Kidney (tissue), 14 donors: ENCODE measurements around the gene PPP2R2C. TPM values are rescaled to one million over a fixed set of nuclear protein-coding genes. Genes with fewer than 3 reads are reported as not detected.

ENCODE experiments used
- DNase-seq, 5 donors: peaks; one replicate each; pipeline ENCODE4 v3.0.0-alpha.2; 2013 to 2020
- FAIRE-seq: peaks from 2 replicates; lab custom pipeline; 2012; peaks lifted over from hg19 to GRCh38; lab: Jason Lieb, UNC
- H3K27ac ChIP-seq, 2 donors: one replicate each; pipeline ENCODE4 v1.7.0; 2013; ENCODE audit warnings: low read depth in 2 of 2, low read length in 2 of 2, inconsistent platforms in 1 of 2
- H3K27me3 ChIP-seq: one replicate; pipeline ENCODE4 v1.7.1; 2013; ENCODE audit warnings: low read length, inconsistent platforms; ENCODE audit not compliant: control insufficient read depth, insufficient read depth
- H3K36me3 ChIP-seq, 3 donors: one replicate each; pipeline versions ENCODE4 v1.7.0 to v1.7.1; 2013; ENCODE audit warnings: low read length in 3 of 3, control low read depth in 1 of 3, inconsistent platforms in 1 of 3; ENCODE audit not compliant: insufficient read depth in 3 of 3, control insufficient read depth in 2 of 3
- H3K4me1 ChIP-seq, 3 donors: one replicate each; pipeline versions ENCODE4 v1.7.0 to v1.7.1; 2013; ENCODE audit warnings: low read length in 3 of 3, inconsistent platforms in 1 of 3, low read depth in 1 of 3; ENCODE audit not compliant: control insufficient read depth in 2 of 3, insufficient read depth in 2 of 3
- H3K4me3 ChIP-seq, 3 donors: one replicate each; pipeline versions ENCODE4 v1.7.0 to v1.8.1; 2013; ENCODE audit warnings: low read length in 3 of 3, control low read depth in 1 of 3, inconsistent platforms in 1 of 3
- H3K9ac ChIP-seq, 3 donors: one replicate each; pipeline versions ENCODE4 v1.7.0 to v1.7.1; 2013; ENCODE audit warnings: low read length in 3 of 3, control low read depth in 1 of 3, inconsistent platforms in 1 of 3
- H3K9me3 ChIP-seq, 3 donors: one replicate each; pipeline versions ENCODE4 v1.7.0 to v1.7.1; 2013; ENCODE audit warnings: low read length in 3 of 3, control low read depth in 1 of 3, inconsistent platforms in 1 of 3; ENCODE audit not compliant: control insufficient read depth in 2 of 3, insufficient read depth in 1 of 3
- CTCF ChIP-seq: IDR thresholded peaks from 3 replicates; pipeline ENCODE4 v1.5.1; 2012; ENCODE audit warnings: mild to moderate bottlenecking, moderate library complexity, borderline replicate concordance; ENCODE audit not compliant: insufficient read depth; ENCODE audit errors: extremely low read depth
- intact Hi-C: fragments of 100-400 bp; cut with DNase I; formaldehyde crosslinking; loops from one replicate; pipeline ENCODE4 v1.11.1; 2022
- polyA plus RNA-seq: library from polyadenylated mRNA; stranded (reverse); fragments of 350-450 nt; fragmentation: Illumina TruSeq; extraction: RNeasy Lipid Tissue Mini Kit (QIAGEN cat#74804); gene quantifications from one replicate; pipeline ENCODE4 v1.2.3, GENCODE V29; 2014; ENCODE audit warnings: low read depth, low replicate concordance; ENCODE audit not compliant: insufficient read depth
- total RNA-seq: library from RNA; stranded (reverse); fragmentation: NEBNext Ultra II Directional; extraction: Animal tissue kit (Norgen Biotek cat#: 25700); gene quantifications from one replicate; pipeline ENCODE4 v1.2.1, GENCODE V29; 2021
- donor health status: control.
- donor health status: control.
- donor health status: control.
- donor health status: control.
- donor health status: control.
- donor health status: DM: yes; HTN: yes; CAD: no.
- donor health status: Normal renal cell carcinoma (clear cell type).

PPP2R2C gene
- total and polyA plus RNA-seq, 2 donors from 2014 or later: 0.39 to 0.82 TPM

- intact Hi-C loops: no loop called here
- H3K36me3 ChIP-seq: no peaks in the 10 kb centered on the region
- H3K4me1 ChIP-seq: no peaks in the 10 kb centered on the region
- no peak for FAIRE-seq
- H3K4me3 ChIP-seq: no peak overlapping the region
- H3K27me3 ChIP-seq: no peaks in the 10 kb centered on the region
- no peak overlapping the region for H3K9ac ChIP-seq
- no peak overlapping the region for H3K27ac ChIP-seq
- no peak for TF ChIP-seq CTCF
- peak in 3 of 5 donors; percentile 13 to 37 (median 34) for DNase-seq
- no peaks in the 10 kb centered on the region for H3K9me3 ChIP-seq
Observed at GRCh38 chr4:6342530-6343293, 129.7 kb downstream of the PPP2R2C start.

- no peaks in the 10 kb centered on the region for H3K4me1 ChIP-seq
- intact Hi-C loops: no loop called here
- no peaks in the 10 kb centered on the region for H3K27me3 ChIP-seq
- TF ChIP-seq CTCF: no peak
- H3K9me3 ChIP-seq: no peaks in the 10 kb centered on the region
- no peak overlapping the region for H3K27ac ChIP-seq
- H3K4me3 ChIP-seq: no peak overlapping the region
- DNase-seq (peak in 1 of 5 donors; percentile 3), FAIRE-seq (no peak)
- no peaks in the 10 kb centered on the region for H3K36me3 ChIP-seq
- H3K9ac ChIP-seq: no peak overlapping the region
Observed at GRCh38 chr4:6341696-6342095, 130.7 kb downstream of the PPP2R2C start.

DNA sequence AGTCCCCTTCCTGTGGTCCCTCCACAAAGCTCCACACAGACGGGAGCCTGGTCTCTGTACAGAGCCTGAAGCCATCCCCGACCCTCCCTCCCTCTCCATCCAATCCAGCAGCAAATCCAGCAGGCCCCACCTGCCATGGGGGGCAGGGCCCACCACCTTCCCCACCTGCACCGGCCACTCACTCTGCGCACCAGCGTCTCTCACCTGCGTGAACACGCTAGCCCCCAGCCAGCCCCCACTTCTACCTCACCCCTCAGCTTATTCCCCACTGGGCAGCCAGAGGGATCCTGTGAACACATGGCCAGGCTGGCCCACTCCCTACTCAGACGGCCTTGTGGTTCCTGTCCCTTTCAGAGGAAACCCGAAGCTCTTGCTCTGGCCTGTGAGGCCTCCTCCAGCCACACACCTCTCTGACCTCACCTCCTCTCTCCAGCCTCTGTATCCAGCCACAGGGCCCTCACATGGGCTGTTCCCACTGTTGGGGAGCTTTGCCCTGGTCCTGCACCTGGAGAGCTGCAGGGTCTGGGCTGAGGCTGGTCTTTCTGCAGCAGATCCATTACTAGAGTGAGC lies 131.9 kb downstream of the PPP2R2C start:
- TF ChIP-seq CTCF: no peak
- no peak overlapping the region for H3K9ac ChIP-seq
- FAIRE-seq: no peak
- intact Hi-C loops: no loop called here
- no peaks in the 10 kb centered on the region for H3K36me3 ChIP-seq
- DNase-seq: peak in 1 of 5 donors; percentile 55
- H3K4me3 ChIP-seq: no peak overlapping the region
- no peaks in the 10 kb centered on the region for H3K27me3 ChIP-seq
- no peak overlapping the region for H3K27ac ChIP-seq
- no peaks in the 10 kb centered on the region for H3K4me1 ChIP-seq
- no peaks in the 10 kb centered on the region for H3K9me3 ChIP-seq
